ENCODE measurements around the gene IVL.
A peak's percentile ranks its signal among the peaks of the same experiment; 100 is the strongest.

IVL gene

GRCh38 chr1:152899883-152900282, 8.5 kb upstream of the IVL start:
- DNase-seq, result no peak

GRCh38 chr1:152901631-152902030, 6.7 kb upstream of the IVL start:
- no peak for DNase-seq

GRCh38 chr1:152902636-152903035, 5.7 kb upstream of the IVL start:
- peak; percentile 13 for DNase-seq

- DNase-seq, result no peak
Observed at GRCh38 chr1:152904688-152905440, 3.5 kb upstream of the IVL start.

- no peak for DNase-seq
Observed at GRCh38 chr1:152906023-152906565, 2.3 kb upstream of the IVL start.

GRCh38 chr1:152909206-152909605, 860 bp downstream of the IVL start:
- DNase-seq, result no peak

GRCh38 chr1:152912471-152912870, 4.1 kb downstream of the IVL start:
- no peak for DNase-seq

- no peak for DNase-seq
Observed at GRCh38 chr1:152912900-152913299, 4.6 kb downstream of the IVL start.

GRCh38 chr1:152917794-152918193, 9.4 kb downstream of the IVL start:
- DNase-seq, result peak; percentile 33

GRCh38 chr1:152919071-152919470, 10.7 kb downstream of the IVL start:
- no peak for DNase-seq

GRCh38 chr1:152924191-152924590, 15.8 kb downstream of the IVL start:
- DNase-seq, result no peak

- DNase-seq, result no peak
Observed at GRCh38 chr1:152926091-152926490, 17.7 kb downstream of the IVL start.

- no peak for DNase-seq
Observed at GRCh38 chr1:152928671-152929070, 20.3 kb downstream of the IVL start.

- no peak for DNase-seq
Observed at GRCh38 chr1:152932170-152932811, 23.9 kb downstream of the IVL start.

- no peak for DNase-seq
Observed at GRCh38 chr1:152933196-152933595, 24.9 kb downstream of the IVL start.

- DNase-seq, result no peak
Observed at GRCh38 chr1:152940614-152941013, 32.3 kb downstream of the IVL start.

- DNase-seq, result no peak
Observed at GRCh38 chr1:152941037-152941711, 32.8 kb downstream of the IVL start.

- DNase-seq, result no peak
Observed at GRCh38 chr1:152942161-152942560, 33.8 kb downstream of the IVL start.

- no peak for DNase-seq
Observed at GRCh38 chr1:152946248-152946647, 37.9 kb downstream of the IVL start.

- no peak for DNase-seq
Observed at GRCh38 chr1:152946651-152947256, 38.4 kb downstream of the IVL start, which contains the start of gene SPRR5. SPRR5 (plus strand) TSS chr1:152947206; CDS start chr1:152948555, 1,349 bp downstream.

- no peak for DNase-seq
Observed at GRCh38 chr1:152951711-152952110, 43.4 kb downstream of the IVL start.

GRCh38 chr1:152953761-152954160, 45.4 kb downstream of the IVL start:
- no peak for DNase-seq

- DNase-seq, result no peak
Observed at GRCh38 chr1:152954436-152954835, 46.1 kb downstream of the IVL start.
